RWPE1 (cell line): ENCODE results near the gene CELSR2.

Experiments
- CTCF ChIA-PET: fragments of 350-600 bp; sonication (Branson Sonifier 250); formaldehyde crosslinking; extraction: SDS; loops from one replicate; lab custom pipeline; 2021; lab: Yijun Ruan, JAX
- POLR2A ChIA-PET: fragments of 400-600 bp; formaldehyde crosslinking; extraction: SDS; loops from one replicate; lab custom pipeline; 2020; ENCODE audit warnings: antibody characterized with exemption; ENCODE audit not compliant: low non-redundant PET; lab: Yijun Ruan, JAX
- DNase-seq: peaks from one replicate; pipeline ENCODE4 v3.0.0; 2012; ENCODE audit warnings: low spot score
- H3K27ac ChIP-seq: fragments of 450-650 bp; 2 replicates; pipeline ENCODE4 v1.5.1; 2017
- CTCF ChIP-seq: fragments of 450-650 bp; conservative IDR thresholded peaks from 2 replicates; pipeline ENCODE4 v1.5.1; 2017; ENCODE audit warnings: low read depth, mild to moderate bottlenecking

CELSR2 gene

GRCh38 chr1:109243221-109243620 is 6.1 kb upstream of the CELSR2 start:
- CTCF ChIA-PET, result interaction anchor here (0.6 kb wide), 1 partner anchor 20 kb away, joined by 3 read pairs; no protein-coding TSS in a partner anchor
- no peak for TF ChIP-seq CTCF
- POLR2A ChIA-PET, result interaction anchor here (0.6 kb wide), 1 partner anchor 25 kb away, joined by 9 read pairs; no protein-coding TSS in a partner anchor
- no peak for DNase-seq
- H3K27ac ChIP-seq, result no peak overlapping the region

GRCh38 chr1:109243860-109244552 is 5.3 kb upstream of the CELSR2 start:
- H3K27ac ChIP-seq, result no peak overlapping the region
- POLR2A ChIA-PET, result no interaction called here
- CTCF ChIA-PET, result interaction anchor here (0.6 kb wide), 1 partner anchor 21 kb away, joined by 3 read pairs; no protein-coding TSS in a partner anchor
- DNase-seq, result no peak
- TF ChIP-seq CTCF, result no peak

GRCh38 chr1:109246141-109246551 is 3.2 kb upstream of the CELSR2 start:
- ChIA-PET POLR2A (interaction anchor here (0.6 to 0.7 kb wide), 2 partner anchors 9 to 159 kb away, joined by 4 to 10 read pairs; no protein-coding TSS in a partner anchor), CTCF (interaction anchor here (0.7 kb wide), 1 partner anchor 239 kb away, joined by 3 read pairs; no protein-coding TSS in a partner anchor)
- no peak for TF ChIP-seq CTCF
- H3K27ac ChIP-seq, result no peak overlapping the region
- no peak for DNase-seq

- CTCF ChIA-PET, result interaction anchor here (0.6 kb wide), 2 partner anchors 29 to 44 kb away, joined by 4 read pairs; no protein-coding TSS in a partner anchor
These were observed 1.7 kb upstream of the CELSR2 start for GRCh38 chr1:109247401-109248365.

GRCh38 chr1:109248444-109248796 is 919 bp upstream of the CELSR2 start:
- no peak for DNase-seq
- ChIA-PET CTCF (no interaction called here), POLR2A (no interaction called here)
- TF ChIP-seq CTCF, result no peak
- H3K27ac ChIP-seq, result peak overlapping the region; percentile 61; the same call in 1 of the 2 replicates

More at GRCh38 chr1:109247401-109248365, 1.7 kb upstream of the CELSR2 start:
- no peak for DNase-seq
- no peak overlapping the region for H3K27ac ChIP-seq
- TF ChIP-seq CTCF, result no peak
- POLR2A ChIA-PET, result no interaction called here
